GM18909 (cell line): ENCODE data around the gene WDR5B.

Experiments
- ATAC-seq: cut with Tn5 transposase; IDR thresholded peaks from one replicate; pipeline ENCODE4 v1.9.1; 2021; ENCODE audit warnings: mild to moderate bottlenecking; ENCODE audit not compliant: unreplicated experiment, poor library complexity

Gene WDR5B

DNA sequence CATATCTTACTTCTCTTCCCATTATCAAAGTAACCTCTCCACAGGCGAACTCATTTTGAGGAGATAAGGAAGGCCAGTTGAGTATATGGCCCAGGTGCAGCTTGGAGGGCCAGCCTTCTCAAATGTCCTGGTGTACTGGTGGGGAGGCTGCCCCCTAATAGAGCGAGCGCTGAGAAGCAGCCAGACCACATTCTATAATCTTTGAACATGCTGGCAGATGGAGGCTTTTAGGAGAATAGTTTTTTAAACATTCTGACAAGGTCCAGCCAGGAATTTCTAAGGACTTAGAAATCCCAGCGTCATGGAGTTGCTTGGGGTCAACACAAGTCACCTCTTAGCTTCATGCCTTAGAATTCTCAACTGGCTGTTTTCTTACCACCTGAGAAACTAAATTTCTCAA, 5.8 kb downstream of the WDR5B start:
- ATAC-seq, result no peak

- ATAC-seq, result no peak
These were observed 6.4 kb downstream of the WDR5B start for GRCh38 chr3:122409446-122409845.

DNA sequence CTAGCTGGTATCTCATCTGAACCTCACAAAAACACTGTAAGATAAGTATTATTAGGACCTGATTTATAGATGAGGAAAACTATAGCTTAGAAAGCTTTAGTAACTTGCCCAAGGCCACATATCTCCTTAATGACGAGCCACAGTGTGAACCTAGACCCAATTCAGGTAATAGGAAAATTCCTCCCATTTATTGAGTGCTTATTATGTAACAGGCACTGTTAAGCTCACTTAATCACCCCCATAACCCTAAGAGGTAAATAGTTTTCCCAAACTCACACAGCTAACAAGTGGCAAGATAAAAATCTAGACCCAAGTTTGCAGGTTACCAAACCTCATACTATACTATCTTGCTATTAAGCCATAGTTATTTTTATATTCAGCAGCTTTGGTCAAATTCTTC, 7.9 kb downstream of the WDR5B start:
- no peak for ATAC-seq

DNA sequence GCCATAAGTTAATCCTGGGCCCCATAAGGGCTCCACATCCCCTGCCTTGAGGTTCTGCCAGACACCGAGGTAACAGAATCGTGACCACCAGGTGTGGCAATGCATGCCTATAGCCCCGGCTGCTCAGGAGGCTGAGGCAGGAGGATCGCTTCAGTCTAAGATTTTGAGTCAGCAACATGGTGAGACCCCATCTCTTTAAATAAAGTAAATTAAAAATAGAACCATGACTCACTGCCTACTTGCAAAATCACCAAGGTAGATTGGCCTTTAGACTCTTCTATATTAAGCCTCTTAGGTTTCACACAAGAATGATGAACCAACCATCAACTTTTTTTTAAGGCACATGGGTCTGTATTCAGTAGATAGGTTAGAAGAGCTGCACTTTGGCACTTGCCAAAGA, 9.7 kb downstream of the WDR5B start:
- ATAC-seq, result no peak

- ATAC-seq, result no peak
These were observed 10.8 kb downstream of the WDR5B start for GRCh38 chr3:122405015-122405414.

DNA sequence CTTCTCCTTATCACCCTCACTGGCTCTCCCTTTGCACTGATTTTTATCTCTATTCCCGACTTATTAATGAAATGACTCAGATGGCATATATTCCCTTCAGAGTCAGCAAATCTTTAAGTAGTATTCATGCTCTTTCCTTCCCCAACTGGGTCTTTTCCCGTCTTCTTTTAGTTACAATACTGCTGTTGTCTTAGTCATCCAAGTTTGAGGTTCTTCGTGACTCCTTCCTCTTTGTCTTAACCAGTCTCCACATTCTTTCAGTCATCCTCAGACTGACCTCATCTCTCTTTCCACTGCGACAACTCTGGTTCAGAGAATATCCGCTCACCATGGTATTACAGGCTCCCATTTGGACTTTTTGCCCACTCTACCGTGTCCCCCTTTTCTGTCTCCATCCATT, 12.4 kb downstream of the WDR5B start:
- ATAC-seq, result no peak

DNA sequence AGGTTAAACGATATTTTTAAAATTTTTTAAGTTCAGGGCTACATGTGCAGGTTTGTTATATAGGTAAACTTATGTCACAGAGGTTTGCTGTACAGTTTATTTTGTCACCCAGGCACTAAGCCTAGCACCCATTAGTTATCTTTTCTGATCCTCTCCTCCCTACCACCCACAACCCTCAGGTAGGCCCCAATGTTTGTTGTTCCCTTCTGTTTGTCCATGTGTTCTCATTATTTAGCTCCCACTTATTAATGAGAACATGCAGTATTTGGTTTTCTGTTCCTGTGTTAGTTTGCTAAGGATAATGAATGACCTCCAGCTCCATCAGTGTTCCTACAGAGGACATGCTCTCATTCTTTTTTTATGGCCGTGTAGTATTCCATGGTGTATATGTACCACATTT, 16.9 kb downstream of the WDR5B start:
- ATAC-seq, result no peak

GRCh38 chr3:122397201-122397600, 18.7 kb downstream of the WDR5B start:
- no peak for ATAC-seq

GRCh38 chr3:122396511-122396910, 19.4 kb downstream of the WDR5B start:
- ATAC-seq, result no peak

DNA sequence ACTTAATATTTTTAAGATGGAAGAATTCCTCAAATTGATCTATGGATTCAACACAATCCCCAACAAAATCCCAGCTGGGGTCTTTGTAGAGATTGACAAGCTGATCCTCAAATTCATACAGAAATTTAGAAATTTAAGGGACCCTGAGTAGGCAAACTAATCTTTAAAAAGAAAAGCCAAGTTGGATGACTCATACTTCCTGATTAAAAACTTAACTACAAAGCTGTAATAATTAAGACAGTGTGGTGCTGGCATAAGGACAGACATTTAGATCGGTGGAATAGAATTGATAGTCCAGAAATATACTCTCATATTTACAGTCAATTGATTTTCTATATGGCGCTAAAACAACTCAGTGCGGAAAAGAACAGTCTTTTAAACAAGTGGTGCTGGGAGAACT, 20.3 kb downstream of the WDR5B start:
- no peak for ATAC-seq

DNA sequence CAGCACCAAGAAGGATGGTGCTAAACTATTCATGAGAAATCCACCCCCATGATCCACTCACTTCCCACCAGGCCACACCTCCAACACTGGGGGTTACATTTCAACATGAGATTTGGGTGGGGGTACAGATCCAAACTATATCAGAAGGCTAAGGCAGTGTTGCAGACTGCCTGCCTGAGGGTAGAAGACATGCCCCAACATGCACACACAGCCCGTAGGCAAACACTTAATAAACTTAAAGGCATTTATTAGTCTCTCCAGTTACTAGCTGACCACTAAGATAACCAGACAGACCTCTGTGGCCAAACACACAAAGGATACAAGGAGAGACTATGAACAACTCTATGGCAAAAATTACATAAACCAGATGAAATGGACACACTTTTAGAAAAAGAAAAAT, 21.7 kb downstream of the WDR5B start:
- no peak for ATAC-seq

DNA sequence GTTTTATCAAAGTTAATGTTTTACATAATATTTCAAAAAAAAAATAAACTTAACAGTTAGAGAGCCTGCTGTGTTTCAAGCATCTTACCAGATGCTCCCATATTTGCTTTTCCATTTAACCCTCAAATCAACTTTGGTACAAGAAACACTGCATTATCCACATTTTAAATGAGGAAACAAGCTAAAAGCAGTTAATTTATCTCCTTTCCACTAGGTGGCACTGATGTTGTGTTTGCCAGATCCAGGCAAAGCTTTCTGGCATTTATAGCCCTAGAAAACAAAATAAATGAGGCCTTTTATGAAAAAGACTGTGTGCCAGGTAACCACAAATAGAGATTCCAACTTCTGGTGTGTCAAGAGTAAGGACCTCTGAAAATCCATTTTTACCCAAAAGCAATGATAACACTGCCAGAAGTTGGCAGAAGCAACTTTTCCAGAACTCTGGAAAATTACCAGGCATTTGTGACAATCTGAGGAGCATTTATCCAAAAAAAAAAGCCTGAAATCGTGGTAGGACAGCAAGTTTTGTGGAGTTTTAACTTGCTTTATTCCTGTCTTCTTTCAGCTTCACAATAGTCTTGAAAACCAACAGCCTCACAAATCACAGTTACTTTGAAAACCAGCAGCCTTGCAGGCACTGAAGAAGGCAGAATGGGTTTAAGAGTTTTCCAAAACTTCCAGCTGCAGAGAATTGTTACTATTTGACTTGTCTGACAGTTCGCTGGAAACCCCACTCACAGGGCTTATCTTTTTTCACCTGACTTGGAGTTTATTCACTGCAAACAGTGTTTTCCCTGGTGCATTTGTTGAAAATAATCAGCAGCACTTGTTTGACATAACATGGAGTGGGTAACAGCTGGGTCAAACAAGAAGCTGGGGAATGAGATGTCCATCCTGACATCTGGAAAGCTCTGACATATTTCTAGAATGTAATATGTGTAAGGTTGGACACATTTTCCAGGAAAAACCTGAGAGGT, 22.7 kb downstream of the WDR5B start:
- no peak for ATAC-seq

GRCh38 chr3:122391681-122392446, 24.0 kb downstream of the WDR5B start:
- ATAC-seq, result no peak

- no peak for ATAC-seq
These were observed 25.2 kb downstream of the WDR5B start for GRCh38 chr3:122390665-122391064.

GRCh38 chr3:122389892-122390291, 26.0 kb downstream of the WDR5B start:
- ATAC-seq, result no peak

DNA sequence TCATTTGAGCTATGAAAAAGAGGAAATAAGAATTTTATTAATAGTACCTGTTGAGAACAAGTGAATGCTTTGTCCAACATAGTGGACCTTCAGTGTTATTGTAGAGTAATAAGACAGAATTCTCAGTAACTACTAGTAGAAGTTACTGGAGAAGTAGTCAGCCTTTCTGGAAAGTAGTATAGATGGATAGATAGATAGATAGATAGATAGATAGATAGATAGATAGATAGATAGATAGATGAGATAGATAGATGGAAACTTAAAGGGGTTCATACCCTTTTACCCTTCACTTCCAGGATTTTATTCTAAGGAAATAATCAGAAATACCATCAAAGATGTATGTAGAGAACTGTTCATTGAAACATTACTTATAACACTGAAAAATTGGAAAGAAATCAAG, 26.7 kb downstream of the WDR5B start:
- no peak for ATAC-seq

GRCh38 chr3:122387709-122388108, 28.2 kb downstream of the WDR5B start:
- ATAC-seq, result no peak

GRCh38 chr3:122383771-122384697, 31.8 kb downstream of the WDR5B start, which contains the start of gene FAM162A:
Gene FAM162A (plus strand): TSS chr3:122384182. CDS start chr3:122384266, 84 bp downstream.
- ATAC-seq, result peak; percentile 95

GRCh38 chr3:122382888-122383666, 32.8 kb downstream of the WDR5B start, which contains the start of gene MIX23:
Gene MIX23 (minus strand): TSS chr3:122383231. CDS start chr3:122383224, 7 bp downstream.
- ATAC-seq, result peak; percentile 46
